ENCODE measurements around the gene ELP5.

DNA sequence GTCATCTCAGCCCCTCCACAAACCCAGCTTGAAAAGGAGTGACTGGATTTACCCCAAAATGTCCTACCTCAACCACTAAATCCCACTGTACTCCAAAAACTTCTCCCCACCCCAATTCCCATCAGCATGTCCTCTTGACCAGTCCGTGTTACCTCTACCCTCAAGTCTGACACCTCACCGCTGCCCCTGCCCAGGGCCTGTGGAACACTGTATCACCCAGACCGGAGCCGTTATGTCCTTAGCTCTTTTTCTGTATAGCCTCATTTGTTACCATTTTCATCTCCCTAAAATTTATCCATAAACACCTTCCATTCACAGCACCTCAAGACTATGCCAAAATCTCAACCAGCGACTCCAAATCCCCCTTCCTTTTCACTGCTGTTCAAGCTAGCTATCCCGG is 15.2 kb upstream of the ELP5 start:
- TF ChIP-seq, protein P1, sequence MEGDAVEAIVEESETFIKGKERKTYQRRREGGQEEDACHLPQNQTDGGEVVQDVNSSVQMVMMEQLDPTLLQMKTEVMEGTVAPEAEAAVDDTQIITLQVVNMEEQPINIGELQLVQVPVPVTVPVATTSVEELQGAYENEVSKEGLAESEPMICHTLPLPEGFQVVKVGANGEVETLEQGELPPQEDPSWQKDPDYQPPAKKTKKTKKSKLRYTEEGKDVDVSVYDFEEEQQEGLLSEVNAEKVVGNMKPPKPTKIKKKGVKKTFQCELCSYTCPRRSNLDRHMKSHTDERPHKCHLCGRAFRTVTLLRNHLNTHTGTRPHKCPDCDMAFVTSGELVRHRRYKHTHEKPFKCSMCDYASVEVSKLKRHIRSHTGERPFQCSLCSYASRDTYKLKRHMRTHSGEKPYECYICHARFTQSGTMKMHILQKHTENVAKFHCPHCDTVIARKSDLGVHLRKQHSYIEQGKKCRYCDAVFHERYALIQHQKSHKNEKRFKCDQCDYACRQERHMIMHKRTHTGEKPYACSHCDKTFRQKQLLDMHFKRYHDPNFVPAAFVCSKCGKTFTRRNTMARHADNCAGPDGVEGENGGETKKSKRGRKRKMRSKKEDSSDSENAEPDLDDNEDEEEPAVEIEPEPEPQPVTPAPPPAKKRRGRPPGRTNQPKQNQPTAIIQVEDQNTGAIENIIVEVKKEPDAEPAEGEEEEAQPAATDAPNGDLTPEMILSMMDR (IDR thresholded peaks at IDR 0.05; ENCODE audit: low read depth, low read length) = no peak
- no peak for TF ChIP-seq EZH2phosphoT487 (IDR thresholded peaks at IDR 0.05; ENCODE audit: low read depth)
